OCI-LY7 (cell line): Measurements from ENCODE around the gene ZNF335. TPM values are rescaled to one million over a fixed set of nuclear protein-coding genes. Genes with fewer than 3 reads are reported as not detected.
"Not testable (repeated sequence)": the region's sequence is repeated elsewhere in the genome, so short reads cannot be mapped to it uniquely, and the experiment has no call there.

Source experiments
- BruUV-seq: library from RNA; stranded (reverse); fragments of 400-500 nt; replicated peaks from 2 replicates; lab custom pipeline; 2021; lab: Mats Ljungman, UMichigan
- CTCF ChIA-PET: fragments of 300-600 bp; sonication (Branson Sonifier 250); formaldehyde crosslinking; loops from one replicate; lab custom pipeline; 2022; ENCODE audit warnings: antibody characterized with exemption; ENCODE audit not compliant: unreplicated experiment; lab: Charles Lee
- POLR2A ChIA-PET: fragments of 300-600 bp; sonication (Branson Sonifier 250); formaldehyde crosslinking; loops from one replicate; lab custom pipeline; 2022; ENCODE audit warnings: antibody characterized with exemption; lab: Charles Lee
- DNase-seq: peaks from one replicate; pipeline ENCODE4 v3.0.0-alpha.2; 2015; ENCODE audit warnings: low spot score
- H2AFZ ChIP-seq: fragments of 200-600 bp; sonication (generic), shearing (Covaris generic); 2 replicates; pipeline ENCODE4 v1.6.1; 2014; ENCODE audit warnings: mild to moderate bottlenecking, antibody characterized with exemption, low read length, moderate library complexity
- H3K27ac ChIP-seq: fragments of 200-600 bp; sonication (generic); 2 replicates; pipeline ENCODE4 v1.5.1; 2014; ENCODE audit warnings: mixed run types, low read depth, mild to moderate bottlenecking, moderate library complexity, low read length, inconsistent platforms; ENCODE audit not compliant: poor library complexity, severe bottlenecking
- H3K36me3 ChIP-seq: fragments of 200-600 bp; sonication (generic); 2 replicates; pipeline ENCODE4 v1.6.1; 2014; ENCODE audit warnings: mild to moderate bottlenecking, antibody characterized with exemption, low read length, moderate library complexity, mixed read lengths; ENCODE audit not compliant: insufficient read depth
- H3K4me1 ChIP-seq: fragments of 200-600 bp; sonication (generic); 2 replicates; pipeline ENCODE4 v1.5.1; 2014; ENCODE audit warnings: mild to moderate bottlenecking, low read length; ENCODE audit not compliant: insufficient read depth, poor library complexity, severe bottlenecking
- H3K4me2 ChIP-seq: fragments of 200-600 bp; sonication (generic); 2 replicates; pipeline ENCODE4 v1.6.1; 2014; ENCODE audit warnings: mild to moderate bottlenecking, low read length
- H3K4me3 ChIP-seq: fragments of 200-600 bp; sonication (generic); 2 replicates; pipeline ENCODE4 v1.5.1; 2014; ENCODE audit warnings: mild to moderate bottlenecking, low read depth, low read length; ENCODE audit not compliant: poor library complexity, severe bottlenecking
- H3K79me2 ChIP-seq: fragments of 200-600 bp; sonication (generic); 2 replicates; pipeline ENCODE4 v1.6.1; 2016; ENCODE audit warnings: low read depth, mild to moderate bottlenecking, low read length, moderate library complexity, mixed read lengths; ENCODE audit not compliant: insufficient read depth
- H3K9me2 ChIP-seq: fragments of 200-600 bp; sonication (generic); 2 replicates; pipeline ENCODE4 v1.6.1; 2016; ENCODE audit warnings: mild to moderate bottlenecking, low read length, mixed read lengths; ENCODE audit not compliant: insufficient read depth
- H3K9me3 ChIP-seq: fragments of 200-600 bp; sonication (generic); 2 replicates; pipeline ENCODE4 v1.6.1; 2014; ENCODE audit warnings: mild to moderate bottlenecking, mixed run types, low read length, mixed read lengths
- H4K20me1 ChIP-seq: fragments of 200-600 bp; sonication (generic); 2 replicates; pipeline ENCODE4 v1.6.1; 2014; ENCODE audit warnings: mild to moderate bottlenecking, antibody characterized with exemption, low read length, moderate library complexity, mixed read lengths; ENCODE audit not compliant: insufficient read depth
- CTCF ChIP-seq: fragments of 200-600 bp; sonication (generic); conservative IDR thresholded peaks from 2 replicates; pipeline ENCODE4 v1.5.1; 2014; ENCODE audit warnings: mild to moderate bottlenecking, antibody characterized with exemption, low read length, moderate library complexity, mixed read lengths
- EZH2phosphoT487 ChIP-seq: fragments of 200-600 bp; sonication (generic); IDR thresholded peaks from 2 replicates; pipeline ENCODE4 v1.6.1; 2018; ENCODE audit warnings: low read depth, borderline replicate concordance, mild to moderate bottlenecking, mixed run types, antibody characterized with exemption, low read length, moderate library complexity, mixed read lengths
- intact Hi-C: fragments of 100-400 bp; cut with micrococcal nuclease; formaldehyde crosslinking; loops from one replicate; pipeline ENCODE4 v1.10.0; 2022; ENCODE audit not compliant: unreplicated experiment
- total RNA-seq, 2 experiments: library from RNA; depleted of rRNA in 1 of 2; stranded (reverse); fragments of >200 nt in 1 of 2; shearing (Covaris generic) in 1 of 2; gene quantifications; 2 replicates each; pipeline ENCODE4 v1.2.3, GENCODE V29; 2014 to 2022

ZNF335 gene
- total RNA-seq, 2 experiments from 2014 or later = 21.0 to 28.4 TPM

DNA sequence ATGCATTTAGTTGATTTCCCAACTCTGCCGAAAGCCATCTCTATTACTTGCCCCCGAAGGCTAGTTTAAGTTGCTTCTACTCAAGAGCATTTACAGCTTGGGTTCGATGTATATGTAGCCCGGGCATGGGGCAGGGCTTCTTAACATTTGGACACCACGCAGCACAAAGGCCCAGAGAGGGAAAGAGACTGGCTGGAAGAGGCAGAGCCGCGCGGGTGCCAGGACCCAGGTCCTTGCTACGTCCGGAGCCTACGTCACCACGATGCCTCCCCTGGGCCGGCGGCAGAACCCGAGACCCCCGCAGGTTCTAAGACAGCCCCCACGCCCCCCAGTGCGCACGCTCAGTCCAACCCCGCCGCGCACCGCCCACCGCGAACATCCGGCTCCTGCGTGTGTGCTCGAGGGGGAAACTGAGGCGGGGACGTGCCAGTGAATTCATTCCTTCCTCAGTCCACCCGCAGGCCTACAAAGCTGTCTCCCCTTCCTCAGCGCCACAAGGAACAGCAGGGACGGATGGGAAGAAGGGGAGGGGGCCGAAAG, 37.9 kb downstream of the ZNF335 start:
- intact Hi-C loops = loop anchor here (2.0 kb wide), 2 partner anchors 23 to 77 kb away; partner anchors contain the start of genes ACOT8 and ZSWIM3
- ChIA-PET POLR2A (interaction anchor here (0.6 to 4.0 kb wide), 8 partner anchors 14 to 90 kb away, joined by 3 to 11 read pairs (median 3); partner anchors contain the start of genes CTSA, NEURL2 and ZSWIM1), CTCF (interaction anchor here (1.6 kb wide), 1 partner anchor 36 kb away, joined by 7 read pairs; no protein-coding TSS in a partner anchor)
- Histone ChIP-seq H3K27ac (peak overlapping the region; percentile 75), H2AFZ (peak overlapping the region; percentile 69; the same call in 1 of the 2 replicates), H3K36me3 (peaks cover 26% of the 10 kb centered on the region), H3K4me2 (peak overlapping the region; percentile 89), H3K9me3 (no peaks in the 10 kb centered on the region), H3K4me1 (peaks cover 8% of the 10 kb centered on the region), H4K20me1 (no peaks in the 10 kb centered on the region), H3K9me2 (no peaks in the 10 kb centered on the region), H3K4me3 (peak overlapping the region; percentile 87), H3K79me2 (peaks cover 23% of the 10 kb centered on the region)
- no TSS peak for BruUV-seq
- TF ChIP-seq EZH2phosphoT487 (no peak), CTCF (no peak)
- peak; percentile 76 for DNase-seq

GRCh38 chr20:45933266-45934045, 38.5 kb downstream of the ZNF335 start:
- no peaks in the 10 kb centered on the region for H4K20me1 ChIP-seq
- TSS peak; percentile 82 for BruUV-seq
- TF ChIP-seq CTCF (peak; percentile 70), EZH2phosphoT487 (no peak)
- ChIA-PET CTCF (interaction anchor here (1.6 kb wide), 1 partner anchor 37 kb away, joined by 7 read pairs; no protein-coding TSS in a partner anchor), POLR2A (interaction anchor here (0.6 to 4.0 kb wide), 5 partner anchors 14 to 53 kb away, joined by 3 to 11 read pairs (median 4); partner anchors contain the start of genes CTSA, NEURL2 and ZSWIM1)
- H3K27ac ChIP-seq = peak overlapping the region; percentile 75
- H3K36me3 ChIP-seq = peaks cover 19% of the 10 kb centered on the region
- peaks cover 23% of the 10 kb centered on the region for H3K79me2 ChIP-seq
- H3K4me3 ChIP-seq = peak overlapping the region; percentile 87
- H2AFZ ChIP-seq = peak overlapping the region; percentile 69; the same call in 1 of the 2 replicates
- H3K9me3 ChIP-seq = no peaks in the 10 kb centered on the region
- H3K9me2 ChIP-seq = no peaks in the 10 kb centered on the region
- intact Hi-C loops = loop anchor here (2.0 kb wide), 2 partner anchors 23 to 77 kb away; partner anchors contain the start of genes ACOT8 and ZSWIM3
- peak; percentile 86 for DNase-seq
- H3K4me1 ChIP-seq = peaks cover 8% of the 10 kb centered on the region
- H3K4me2 ChIP-seq = peak overlapping the region; percentile 89

GRCh38 chr20:45931680-45932079, 40.3 kb downstream of the ZNF335 start:
- H3K9me3 ChIP-seq, H2AFZ ChIP-seq, DNase-seq, H3K27ac ChIP-seq, H3K4me2 ChIP-seq, H3K36me3 ChIP-seq, H4K20me1 ChIP-seq, intact Hi-C loops, POLR2A ChIA-PET, BruUV-seq, H3K4me1 ChIP-seq, H3K4me3 ChIP-seq, H3K9me2 ChIP-seq: not testable (repeated sequence)
- CTCF ChIA-PET = interaction anchor here (0.6 kb wide), 2 partner anchors 118 to 252 kb away, joined by 3 to 4 read pairs; no protein-coding TSS in a partner anchor
- H3K79me2 ChIP-seq = peaks cover 16% of the 10 kb centered on the region
